Adrenal gland (tissue), 12 donors: ENCODE measurements around the gene NAGPA. TPM values are rescaled to one million over a fixed set of nuclear protein-coding genes. Genes with fewer than 3 reads are reported as not detected.
A peak's percentile ranks its signal among the peaks of the same experiment; 100 is the strongest.

Experiments used
- DNase-seq, 7 donors: peaks; one replicate each; pipeline ENCODE4 v3.0.0-alpha.2; 2019 to 2020
- H3K27ac ChIP-seq, 5 donors: fragments of 200-600 bp; sonication (generic) in 4 of 5; 1 replicate in 3 of 5; 2 replicates in 2 of 5; pipeline versions ENCODE4 v1.5.1 to v1.8.0; 2016 to 2020; ENCODE audit warnings: mild to moderate bottlenecking in 1 of 5
- H3K27me3 ChIP-seq: fragments of 200-600 bp; 2 replicates; pipeline ENCODE4 v1.8.0; 2021
- H3K36me3 ChIP-seq, 2 donors: fragments of 200-600 bp; replicated peaks in 1 of 2; 1 replicate in 1 of 2; 2 replicates in 1 of 2; pipeline versions ENCODE4 v1.5.1 to v1.8.0; 2018 to 2022
- H3K4me1 ChIP-seq, 2 donors: fragments of 200-600 bp; replicated peaks in 1 of 2; 1 replicate in 1 of 2; 2 replicates in 1 of 2; pipeline versions ENCODE4 v1.5.1 to v1.8.0; 2018 to 2021
- H3K4me3 ChIP-seq, 4 donors: fragments of 200-600 bp; sonication (generic) in 3 of 4; one replicate each; pipeline ENCODE4 v1.5.1; 2016 to 2018
- H3K9me3 ChIP-seq, 3 donors: fragments of 200-600 bp; sonication (generic) in 1 of 3; replicated peaks in 1 of 3; 1 replicate in 2 of 3; 2 replicates in 1 of 3; pipeline versions ENCODE4 v1.5.1 to v1.8.0; 2016 to 2021
- CTCF ChIP-seq, 6 experiments: fragments of 450-650 bp in 4 of 6; fragments of 200-600 bp in 2 of 6; sonication (generic) in 1 of 6; IDR thresholded peaks; 1 replicate in 5 of 6; 2 replicates in 1 of 6; pipeline versions ENCODE4 v1.5.1 to v1.8.0; 2016 to 2021; ENCODE audit warnings: antibody characterized with exemption in 6 of 6, mild to moderate bottlenecking in 2 of 6, moderate library complexity in 1 of 6
- POLR2A ChIP-seq, 2 donors: fragments of 450-650 bp; IDR thresholded peaks; one replicate each; pipeline ENCODE4 v1.6.1; 2017; ENCODE audit warnings: antibody characterized with exemption in 2 of 2, mild to moderate bottlenecking in 2 of 2, moderate library complexity in 1 of 2
- WGBS, 4 donors: extraction: QIAGEN DNeasy Blood & Tissue Kit in 2 of 4; methylation state at CpG; one replicate each; pipeline versions ENCODE4 v1.1.5 to v1.1.7; 2013 to 2017; 5-methylcytosine and 5-hydroxymethylcytosine counted together
- intact Hi-C, 2 donors: fragments of 100-400 bp; cut with DNase I; formaldehyde crosslinking; loops; one replicate each; pipeline versions ENCODE4 v1.14.1 to v1.15.0; 2022 to 2023
- polyA plus RNA-seq, 3 donors: library from polyadenylated mRNA; stranded (reverse); fragments of 200-250 nt in 2 of 3; fragments of 350-450 nt in 1 of 3; fragmentation: Illumina TruSeq in 1 of 3; extraction: RNeasy Lipid Tissue Mini Kit (QIAGEN cat#74804) in 1 of 3; gene quantifications; one replicate each; pipeline ENCODE4 v1.2.3, GENCODE V29; 2013 to 2014
- total RNA-seq, 9 donors: library from RNA; depleted of rRNA in 4 of 9; stranded (reverse); fragments of >200 nt in 4 of 9; fragments of 120-200 nt in 1 of 9; fragmentation: NEBNext Ultra II Directional in 1 of 9; extraction: Animal tissue kit (Norgen Biotek cat#: 25700) in 1 of 9; gene quantifications; one replicate each; pipeline versions ENCODE4 v1.1.0 to v1.2.4, GENCODE V29; 2013 to 2023
- donor health status: healthy with polysubstance abuse.
- donor health status: Bipolar disorder and iron deficiency.
- donor health status: DM: yes; HTN: yes; CAD: no.
- donor health status: DM: no; HTN: no; CAD: no.
- donor health status: DM: no; HTN: no; CAD: no.
- donor health status: DM: yes; HTN: yes; CAD: no.

The NAGPA gene
- total and polyA plus RNA-seq, 12 donors = 4.5 to 47.8 (median 19.4) TPM

GRCh38 chr16:5062051-5062450 lies 28.3 kb upstream of the NAGPA start:
- H3K27ac ChIP-seq = no peak overlapping the region
- DNase-seq = no peak
- H3K4me1 ChIP-seq = no peaks in the 10 kb centered on the region
- intact Hi-C loops = no loop called here
- H3K27me3 ChIP-seq = no peaks in the 10 kb centered on the region
- no peak for TF ChIP-seq CTCF (IDR thresholded peaks at IDR 0.05)
- no peak for TF ChIP-seq POLR2A (IDR thresholded peaks at IDR 0.05)
- H3K4me3 ChIP-seq = no peak overlapping the region
- no peaks in the 10 kb centered on the region for H3K36me3 ChIP-seq
- 89 to 95% (median 92%) methylated on average over 5 to 11 of the region's 11 CpGs for WGBS, 4 donors
- no peaks in the 10 kb centered on the region for H3K9me3 ChIP-seq

GRCh38 chr16:5060073-5060641 lies 26.4 kb upstream of the NAGPA start:
- WGBS, 4 donors = 80 to 84% (median 81%) methylated on average over 3 to 10 of the region's 10 CpGs
- TF ChIP-seq POLR2A (IDR thresholded peaks at IDR 0.05) = no peak
- intact Hi-C loops = no loop called here
- H3K27ac ChIP-seq = no peak overlapping the region
- H3K4me3 ChIP-seq = no peak overlapping the region
- no peaks in the 10 kb centered on the region for H3K36me3 ChIP-seq
- no peak for DNase-seq
- no peaks in the 10 kb centered on the region for H3K4me1 ChIP-seq
- no peaks in the 10 kb centered on the region for H3K27me3 ChIP-seq
- H3K9me3 ChIP-seq = no peaks in the 10 kb centered on the region

GRCh38 chr16:5059386-5060072 lies 25.8 kb upstream of the NAGPA start:
- no peak for TF ChIP-seq POLR2A (IDR thresholded peaks at IDR 0.05)
- no peak for TF ChIP-seq CTCF (IDR thresholded peaks at IDR 0.05)
- 76 to 89% (median 85%) methylated on average over 6 of the region's 6 CpGs for WGBS, 4 donors
- intact Hi-C loops = no loop called here
- Histone ChIP-seq H3K4me1 (no peaks in the 10 kb centered on the region), H3K9me3 (no peaks in the 10 kb centered on the region), H3K27ac (no peak overlapping the region), H3K27me3 (no peaks in the 10 kb centered on the region), H3K36me3 (no peaks in the 10 kb centered on the region), H3K4me3 (no peak overlapping the region)
- DNase-seq = no peak

- intact Hi-C loops = no loop called here
- Histone ChIP-seq H3K27me3 (no peaks in the 10 kb centered on the region), H3K9me3 (no peaks in the 10 kb centered on the region), H3K4me3 (no peak overlapping the region), H3K27ac (no peak overlapping the region), H3K36me3 (no peaks in the 10 kb centered on the region), H3K4me1 (no peaks in the 10 kb centered on the region)
- 57 to 79% (median 74%) methylated on average over 2 to 7 of the region's 7 CpGs for WGBS, 4 donors
- TF ChIP-seq POLR2A (IDR thresholded peaks at IDR 0.05) (no peak), CTCF (IDR thresholded peaks at IDR 0.05) (peak in 1 of 6 experiments; percentile 19)
- peak in 3 of 7 donors; percentile 19 to 31 (median 26) for DNase-seq
Measured at GRCh38 chr16:5058476-5058875, 24.7 kb upstream of the NAGPA start.

GRCh38 chr16:5056352-5056751 lies 22.6 kb upstream of the NAGPA start:
- H3K27me3 ChIP-seq = no peaks in the 10 kb centered on the region
- H3K36me3 ChIP-seq = no peaks in the 10 kb centered on the region
- H3K4me1 ChIP-seq = no peaks in the 10 kb centered on the region
- H3K9me3 ChIP-seq = no peaks in the 10 kb centered on the region
- peak in 2 of 7 donors; percentile 31 to 36 for DNase-seq
- no peak overlapping the region for H3K27ac ChIP-seq
- TF ChIP-seq POLR2A (IDR thresholded peaks at IDR 0.05) (no peak), CTCF (IDR thresholded peaks at IDR 0.05) (peak in 5 of 6 experiments; percentile 13 to 31 (median 26))
- 17 to 24% (median 23%) methylated on average over 10 to 11 of the region's 11 CpGs for WGBS, 4 donors
- intact Hi-C loops = no loop called here
- H3K4me3 ChIP-seq = no peak overlapping the region
